Measurements from ENCODE around the gene HOXA3. TPM values are rescaled to one million over a fixed set of nuclear protein-coding genes. Genes with fewer than 3 reads are reported as not detected.
A peak's percentile ranks its signal among the peaks of the same experiment; 100 is the strongest.

The HOXA3 gene
- total and polyA plus RNA-seq, 2 of the 13 experiments (the other 11 are each of a cell fraction or from before 2014, with no cell fraction given), result 2.9 to 4.6 TPM

GRCh38 chr7:27164367-27165088 lies 12.1 kb upstream of the HOXA3 start:
- no TSS peak for BruUV-seq (replicated peaks)
- in situ Hi-C loops (cut with HindIII; ENCODE audit: extremely low pct_ligation_motif_present, low pct_unique_long_range_greater_than_20kb), result loop anchor here (25.0 kb wide), 1 partner anchor 1077 kb away; no protein-coding TSS in a partner anchor
- H3K4me3 ChIP-seq (replicated peaks in 1 of 3; ENCODE audit: insufficient read depth in 1 of 3, low read depth in 2 of 3, low read length in 3 of 3), result peak overlapping the region in 2 of 3 experiments; percentile 44 to 63; a peak in 3 of 6 replicates

More at GRCh38 chr7:27164367-27165088, 12.1 kb upstream of the HOXA3 start:
- Histone ChIP-seq H3K9ac (ENCODE audit: insufficient read depth, low read depth, low read length) (no peak overlapping the region), H3K36me3 (replicated peaks in 1 of 2; ENCODE audit: control insufficient read depth in 1 of 2, insufficient read depth in 2 of 2, low read length in 2 of 2) (no peaks in the 10 kb centered on the region), H3K9me3 (ENCODE audit: low read length) (no peaks in the 10 kb centered on the region), H3K4me1 (ENCODE audit: insufficient read depth, low read length) (0 out of 2 replicates have a peak, but pooled peaks cover 4% of the 10 kb centered on the region), H3K4me2 (ENCODE audit: low read depth, low read length) (peak overlapping the region; percentile 55; the same call in 1 of the 2 replicates), H3K27me3 (ENCODE audit: control insufficient read depth in 1 of 2, insufficient read depth in 2 of 2, low read length in 2 of 2) (peaks cover 2 to 45% of the 10 kb centered on the region in 2 experiments), H4K20me1 (ENCODE audit: insufficient read depth, low read length) (no peaks in the 10 kb centered on the region), H2AFZ (ENCODE audit: low read length) (no peak overlapping the region), H3K27ac (ENCODE audit: extremely low read length, insufficient read depth, low read length) (no peak overlapping the region), H3K79me2 (ENCODE audit: insufficient read depth, low read length) (no peaks in the 10 kb centered on the region)
- DNase-seq (ENCODE audit: low spot score) (no peak), ATAC-seq (peak; percentile 19; the same call in 2 of the 3 replicates), FAIRE-seq (no peak)
- no peak for TF ChIP-seq ZNF331 (CRISPR knock-in tag; IDR thresholded peaks at IDR 0.05)
- TF ChIP-seq ZNF557 (CRISPR knock-in tag; IDR thresholded peaks at IDR 0.05), result no peak
- peak; percentile 18 for TF ChIP-seq HNRNPLL (IDR thresholded peaks at IDR 0.05; ENCODE audit: low read depth, low read length, poor library complexity, severe bottlenecking)
- TF ChIP-seq NFKB2 (CRISPR knock-in tag; IDR thresholded peaks at IDR 0.05; ENCODE audit: borderline replicate concordance), result peak; percentile 18; the same call in 1 of the 2 replicates
- TF ChIP-seq EZH2 (conservative IDR thresholded peaks at IDR 0.05; ENCODE audit: low read depth, low read length), result 0 out of 2 replicates have a peak, but pooled peaks have one; percentile 57
- no peak for TF ChIP-seq ZNF3 (CRISPR knock-in tag; IDR thresholded peaks at IDR 0.05)
- TF ChIP-seq CTCF (CRISPR knock-in tag; IDR thresholded peaks at IDR 0.05), result 0 out of 2 replicates have a peak, but pooled peaks have one; percentile 26
- TF ChIP-seq FUBP1 (CRISPR knock-in tag; IDR thresholded peaks at IDR 0.05; ENCODE audit: borderline replicate concordance), result no peak
- no peak for TF ChIP-seq ZNF350 (CRISPR knock-in tag; IDR thresholded peaks at IDR 0.05; ENCODE audit: borderline replicate concordance, low read depth)
- TF ChIP-seq PBX3 (CRISPR knock-in tag; IDR thresholded peaks at IDR 0.05; ENCODE audit: borderline replicate concordance), result no peak
- TF ChIP-seq PAF1 (CRISPR knock-in tag; IDR thresholded peaks at IDR 0.05), result no peak
- peak; percentile 36; the same call in 1 of the 2 replicates for TF ChIP-seq BCL6 (CRISPR knock-in tag; IDR thresholded peaks at IDR 0.05)
- POLR2A ChIA-PET, result no interaction called here
- intact Hi-C loops (cut with micrococcal nuclease; ENCODE audit: unreplicated experiment), result loop anchor here (5.0 kb wide), 1 partner anchor 482 kb away; no protein-coding TSS in a partner anchor
- whole genome bisulfite sequencing (ENCODE audit: low lambda C conversion rate), result 59% methylated on average over 33 of the region's 47 CpGs
- CTCF ChIA-PET (ENCODE audit: low intra/inter-chr PET ratio, low total read pairs), result no interaction called here

Measured in HepG2 (cell line).